MM.1S (cell line): ENCODE results near the gene HNF4A.

ENCODE experiments used
- DNase-seq: peaks from one replicate; pipeline ENCODE4 v3.0.0-alpha.2; 2015
- H2AFZ ChIP-seq: fragments of 300-600 bp; sonication (generic); 2 replicates; pipeline ENCODE4 v1.6.0; 2016; ENCODE audit warnings: antibody characterized with exemption, low read length
- H3F3A ChIP-seq: fragments of 300-600 bp; sonication (generic); 2 replicates; pipeline ENCODE4 v1.6.1; 2016; ENCODE audit warnings: mild to moderate bottlenecking, antibody characterized with exemption, low read length, moderate library complexity, mixed read lengths; ENCODE audit not compliant: insufficient read depth
- H3K27ac ChIP-seq: fragments of 300-600 bp; sonication (generic); 2 replicates; pipeline ENCODE4 v1.5.1; 2016; ENCODE audit warnings: mild to moderate bottlenecking, low read length
- H3K27me3 ChIP-seq: fragments of 300-600 bp; sonication (generic); replicated peaks from 2 replicates; pipeline ENCODE4 v1.6.0; 2016; ENCODE audit warnings: low read length; ENCODE audit not compliant: insufficient read depth
- H3K36me3 ChIP-seq: fragments of 300-600 bp; sonication (generic); replicated peaks from 2 replicates; pipeline ENCODE4 v1.6.1; 2016; ENCODE audit warnings: mild to moderate bottlenecking, low read length, mixed read lengths; ENCODE audit not compliant: insufficient read depth
- H3K4me1 ChIP-seq: fragments of 300-600 bp; sonication (generic); 2 replicates; pipeline ENCODE4 v1.6.1; 2016; ENCODE audit warnings: low read length, mixed read lengths
- H3K4me2 ChIP-seq: fragments of 300-600 bp; sonication (generic); 2 replicates; pipeline ENCODE4 v1.6.0; 2016; ENCODE audit warnings: low read depth, low read length
- H3K4me3 ChIP-seq: fragments of 300-600 bp; sonication (generic); 2 replicates; pipeline ENCODE4 v1.5.1; 2016; ENCODE audit warnings: low read length, mixed read lengths
- H3K79me2 ChIP-seq: fragments of 300-600 bp; sonication (generic); 2 replicates; pipeline ENCODE4 v1.6.1; 2016; ENCODE audit warnings: mixed run types, low read length, mixed read lengths
- H3K9ac ChIP-seq: fragments of 300-600 bp; sonication (generic); 2 replicates; pipeline ENCODE4 v1.6.1; 2016; ENCODE audit warnings: low read length, mixed read lengths
- H3K9me2 ChIP-seq: fragments of 300-600 bp; sonication (generic); replicated peaks from 2 replicates; pipeline ENCODE4 v1.6.1; 2016; ENCODE audit warnings: mild to moderate bottlenecking, low read length, mixed read lengths; ENCODE audit not compliant: insufficient read depth
- H3K9me3 ChIP-seq: fragments of 300-600 bp; sonication (generic); replicated peaks from 2 replicates; pipeline ENCODE4 v1.6.1; 2016; ENCODE audit warnings: mild to moderate bottlenecking, low read length, mixed read lengths; ENCODE audit not compliant: insufficient read depth
- H4K20me1 ChIP-seq: fragments of 300-600 bp; sonication (generic); 2 replicates; pipeline ENCODE4 v1.6.1; 2016; ENCODE audit warnings: mild to moderate bottlenecking, low read length, moderate library complexity, mixed read lengths; ENCODE audit not compliant: insufficient read depth
- EZH2 ChIP-seq: fragments of 300-600 bp; sonication (generic); optimal IDR thresholded peaks from 2 replicates; pipeline ENCODE3; 2017; ENCODE audit warnings: low read depth, mild to moderate bottlenecking, antibody characterized with exemption, low read length, mixed read lengths
- EZH2phosphoT487 ChIP-seq: fragments of 300-600 bp; sonication (generic); IDR thresholded peaks from 2 replicates; pipeline ENCODE4 v1.6.1; 2018; ENCODE audit warnings: antibody characterized with exemption, low read length
- TF ChIP-seq, protein P1 (sequence below): fragments of 300-600 bp; sonication (generic); IDR thresholded peaks from 2 replicates; pipeline ENCODE4 v1.5.1; 2016; ENCODE audit warnings: antibody characterized with exemption, low read length, mixed read lengths

HNF4A gene

DNA sequence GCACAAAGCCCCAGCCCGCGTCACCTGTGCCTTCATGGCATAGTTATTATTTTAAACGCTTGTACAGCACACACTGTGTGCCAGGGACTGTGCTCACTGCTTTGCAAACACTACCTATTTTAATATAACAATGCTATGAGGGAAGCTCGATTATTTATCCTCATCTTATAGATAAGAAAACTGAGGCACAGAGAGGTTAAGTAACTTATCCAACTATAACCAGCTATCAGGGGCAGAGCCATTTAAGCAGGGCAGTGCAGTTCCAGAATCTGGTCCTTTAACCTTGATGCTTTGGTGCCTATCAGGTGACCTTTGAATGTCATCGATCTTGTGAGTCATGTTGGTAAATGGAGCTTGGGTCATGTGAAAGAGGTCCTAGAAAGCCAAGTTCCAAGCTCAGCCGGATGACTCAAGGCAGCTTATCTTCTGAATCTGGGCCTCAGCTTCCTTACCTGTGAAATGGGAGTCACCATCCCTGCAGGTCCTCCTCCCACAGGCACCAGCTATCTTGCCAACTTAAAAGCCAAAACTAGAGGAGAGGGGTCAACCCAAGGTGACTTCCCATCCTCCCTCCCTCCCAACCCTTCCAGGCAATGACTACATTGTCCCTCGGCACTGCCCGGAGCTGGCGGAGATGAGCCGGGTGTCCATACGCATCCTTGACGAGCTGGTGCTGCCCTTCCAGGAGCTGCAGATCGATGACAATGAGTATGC is 63.8 kb downstream of the HNF4A start:
- no peaks in the 10 kb centered on the region for H3K9me3 ChIP-seq
- no peak for DNase-seq
- H3K9me2 ChIP-seq, result no peaks in the 10 kb centered on the region
- no peak for TF ChIP-seq EZH2
- TF ChIP-seq EZH2phosphoT487, result no peak
- TF ChIP-seq, protein P1, sequence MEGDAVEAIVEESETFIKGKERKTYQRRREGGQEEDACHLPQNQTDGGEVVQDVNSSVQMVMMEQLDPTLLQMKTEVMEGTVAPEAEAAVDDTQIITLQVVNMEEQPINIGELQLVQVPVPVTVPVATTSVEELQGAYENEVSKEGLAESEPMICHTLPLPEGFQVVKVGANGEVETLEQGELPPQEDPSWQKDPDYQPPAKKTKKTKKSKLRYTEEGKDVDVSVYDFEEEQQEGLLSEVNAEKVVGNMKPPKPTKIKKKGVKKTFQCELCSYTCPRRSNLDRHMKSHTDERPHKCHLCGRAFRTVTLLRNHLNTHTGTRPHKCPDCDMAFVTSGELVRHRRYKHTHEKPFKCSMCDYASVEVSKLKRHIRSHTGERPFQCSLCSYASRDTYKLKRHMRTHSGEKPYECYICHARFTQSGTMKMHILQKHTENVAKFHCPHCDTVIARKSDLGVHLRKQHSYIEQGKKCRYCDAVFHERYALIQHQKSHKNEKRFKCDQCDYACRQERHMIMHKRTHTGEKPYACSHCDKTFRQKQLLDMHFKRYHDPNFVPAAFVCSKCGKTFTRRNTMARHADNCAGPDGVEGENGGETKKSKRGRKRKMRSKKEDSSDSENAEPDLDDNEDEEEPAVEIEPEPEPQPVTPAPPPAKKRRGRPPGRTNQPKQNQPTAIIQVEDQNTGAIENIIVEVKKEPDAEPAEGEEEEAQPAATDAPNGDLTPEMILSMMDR, result no peak
- H3K9ac ChIP-seq, result no peak overlapping the region
- H3K79me2 ChIP-seq, result no peaks in the 10 kb centered on the region
- H3K27me3 ChIP-seq, result no peaks in the 10 kb centered on the region; the same call in 1 of the 2 replicates
- H3K4me1 ChIP-seq, result no peaks in the 10 kb centered on the region
- H2AFZ ChIP-seq, result no peak overlapping the region
- H3K36me3 ChIP-seq, result no peaks in the 10 kb centered on the region
- H3K4me3 ChIP-seq, result no peak overlapping the region
- no peaks in the 10 kb centered on the region for H4K20me1 ChIP-seq
- H3K4me2 ChIP-seq, result no peak overlapping the region
- no peaks in the 10 kb centered on the region for H3F3A ChIP-seq
- H3K27ac ChIP-seq, result no peak overlapping the region

- H3K36me3 ChIP-seq, result no peaks in the 10 kb centered on the region
- H3K4me3 ChIP-seq, result no peak overlapping the region
- no peaks in the 10 kb centered on the region for H3K9me2 ChIP-seq
- H3K9me3 ChIP-seq, result no peaks in the 10 kb centered on the region
- H3K27me3 ChIP-seq, result no peaks in the 10 kb centered on the region; the same call in 1 of the 2 replicates
- TF ChIP-seq, protein P1, result no peak
- TF ChIP-seq EZH2, result no peak
- H4K20me1 ChIP-seq, result no peaks in the 10 kb centered on the region
- H3F3A ChIP-seq, result no peaks in the 10 kb centered on the region
- no peak overlapping the region for H3K4me2 ChIP-seq
- no peak for DNase-seq
- no peaks in the 10 kb centered on the region for H3K79me2 ChIP-seq
- no peak overlapping the region for H2AFZ ChIP-seq
- no peak overlapping the region for H3K9ac ChIP-seq
- no peak overlapping the region for H3K27ac ChIP-seq
- H3K4me1 ChIP-seq, result no peaks in the 10 kb centered on the region
Measured at GRCh38 chr20:44420497-44420896, 65.0 kb downstream of the HNF4A start.

DNA sequence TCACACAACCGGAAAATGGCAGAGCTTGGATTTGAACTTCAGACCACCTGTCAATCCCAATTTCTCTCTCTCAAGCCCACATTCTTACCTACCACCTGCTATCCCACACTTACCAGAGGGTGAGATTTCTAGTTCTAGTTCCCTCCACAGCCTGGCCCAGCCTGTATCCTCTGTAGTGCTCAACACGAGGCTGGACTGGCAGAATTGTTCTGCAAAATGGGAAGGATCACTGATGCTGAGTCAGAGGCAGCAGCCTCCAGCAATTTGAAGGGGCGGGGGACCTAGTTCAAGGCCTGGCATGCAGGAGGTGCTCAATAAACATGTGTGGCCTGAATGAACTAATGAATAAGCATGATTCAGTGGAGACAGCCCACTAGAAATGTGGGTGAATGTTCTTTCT is 66.6 kb downstream of the HNF4A start:
- no peaks in the 10 kb centered on the region for H3K27me3 ChIP-seq
- H3K9me2 ChIP-seq, result no peaks in the 10 kb centered on the region
- DNase-seq, result no peak
- no peaks in the 10 kb centered on the region for H3F3A ChIP-seq
- H3K4me1 ChIP-seq, result no peaks in the 10 kb centered on the region
- TF ChIP-seq EZH2, result no peak
- TF ChIP-seq EZH2phosphoT487, result no peak
- TF ChIP-seq, protein P1, result no peak
- no peaks in the 10 kb centered on the region for H4K20me1 ChIP-seq
- no peaks in the 10 kb centered on the region for H3K9me3 ChIP-seq
- H3K4me2 ChIP-seq, result no peak overlapping the region
- no peak overlapping the region for H3K27ac ChIP-seq
- no peaks in the 10 kb centered on the region for H3K36me3 ChIP-seq
- H3K4me3 ChIP-seq, result no peak overlapping the region
- H3K79me2 ChIP-seq, result no peaks in the 10 kb centered on the region
- no peak overlapping the region for H2AFZ ChIP-seq
- H3K9ac ChIP-seq, result no peak overlapping the region
